ENCODE measurements around the gene PGLYRP2.

PGLYRP2 gene

DNA sequence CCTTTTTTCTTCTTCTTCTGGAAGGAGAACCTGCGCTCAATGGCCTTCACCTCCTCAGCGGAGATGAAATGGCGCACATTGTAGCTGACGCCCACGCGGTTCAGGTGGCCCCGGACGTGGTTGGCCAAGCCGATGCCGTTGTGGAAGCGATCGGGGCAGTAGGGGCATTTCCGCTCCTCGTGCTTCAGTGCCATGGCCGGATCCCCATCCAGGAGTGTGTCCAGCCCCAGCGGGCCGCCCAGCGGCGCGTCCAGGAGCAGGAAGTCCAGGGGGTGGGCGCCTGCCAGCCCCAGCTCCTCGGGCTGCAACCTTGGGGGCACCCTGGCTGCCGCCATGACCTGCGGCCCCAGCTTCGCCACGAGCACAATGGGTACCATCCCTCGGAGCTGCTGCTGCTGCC lies 40.7 kb downstream of the PGLYRP2 start:
- no peak for DNase-seq

DNA sequence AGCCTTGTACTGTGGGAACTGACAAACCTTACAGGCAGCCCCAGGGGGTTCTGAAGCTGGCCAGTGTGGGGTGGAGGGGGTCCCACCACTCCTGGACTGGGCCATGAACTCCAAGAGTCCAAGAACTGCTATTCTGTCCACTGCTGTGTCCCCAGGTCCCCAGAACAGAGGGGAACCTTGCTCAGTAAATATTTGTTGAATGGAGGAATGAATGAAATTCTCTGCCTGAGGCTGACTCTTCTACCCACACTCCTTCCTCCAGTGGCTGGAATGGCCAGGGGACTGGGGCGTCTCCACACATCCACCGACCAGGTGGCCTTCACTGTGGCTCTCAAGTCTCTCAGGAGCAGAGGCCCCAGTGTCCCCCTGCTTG lies 41.2 kb downstream of the PGLYRP2 start:
- DNase-seq: no peak

DNA sequence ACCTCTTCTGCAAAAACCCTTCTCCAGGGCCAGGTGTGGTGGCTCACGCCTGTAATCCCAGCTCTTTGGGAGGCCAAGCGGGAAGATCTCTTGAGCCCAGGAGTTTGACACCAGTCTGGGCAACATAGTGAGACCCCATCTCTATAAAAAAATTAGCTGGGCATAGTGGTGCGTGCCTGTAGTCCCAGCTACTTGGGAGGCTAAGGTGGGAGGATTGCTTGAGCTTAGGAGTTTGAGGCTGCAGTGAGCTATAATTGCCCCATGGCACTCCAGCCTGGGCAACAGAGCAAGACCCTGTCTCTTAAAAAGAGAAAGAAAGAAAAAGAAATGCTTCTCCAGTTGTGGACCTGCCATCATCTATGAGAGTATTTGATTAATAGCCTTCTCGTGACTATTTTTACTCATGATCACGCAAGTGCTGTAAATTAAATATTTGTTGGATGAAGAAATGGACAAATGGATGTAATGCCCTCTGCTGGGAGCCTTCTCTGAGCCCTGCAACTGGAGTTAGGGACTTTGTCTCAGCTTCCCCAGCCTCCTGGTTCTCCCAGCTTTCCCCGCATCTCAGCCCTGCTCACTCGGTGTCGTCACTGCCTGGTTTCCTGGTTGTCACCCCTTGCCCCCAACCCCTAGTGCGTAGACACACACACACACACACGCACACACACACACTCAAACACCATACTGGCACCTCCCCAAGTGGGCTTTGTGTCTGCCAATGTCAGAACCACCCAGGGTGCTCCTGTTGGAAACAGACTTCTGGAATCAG lies 41.8 kb downstream of the PGLYRP2 start:
- DNase-seq: no peak

DNA sequence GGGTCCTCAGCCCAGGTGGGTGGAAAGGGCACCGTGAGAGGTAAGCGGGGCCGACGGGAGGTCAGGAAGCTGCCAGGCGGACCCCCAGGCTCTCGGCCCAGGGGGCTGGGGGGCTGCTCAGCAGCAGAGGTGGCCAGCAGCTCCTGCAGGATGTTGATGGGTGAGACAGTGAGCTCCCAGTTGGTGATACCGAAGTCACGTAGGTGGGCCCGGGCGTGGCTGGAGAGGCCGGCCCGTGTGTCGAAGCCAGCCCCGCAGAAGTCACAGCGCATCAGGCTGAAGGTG lies 42.5 kb downstream of the PGLYRP2 start:
- DNase-seq: no peak

DNA sequence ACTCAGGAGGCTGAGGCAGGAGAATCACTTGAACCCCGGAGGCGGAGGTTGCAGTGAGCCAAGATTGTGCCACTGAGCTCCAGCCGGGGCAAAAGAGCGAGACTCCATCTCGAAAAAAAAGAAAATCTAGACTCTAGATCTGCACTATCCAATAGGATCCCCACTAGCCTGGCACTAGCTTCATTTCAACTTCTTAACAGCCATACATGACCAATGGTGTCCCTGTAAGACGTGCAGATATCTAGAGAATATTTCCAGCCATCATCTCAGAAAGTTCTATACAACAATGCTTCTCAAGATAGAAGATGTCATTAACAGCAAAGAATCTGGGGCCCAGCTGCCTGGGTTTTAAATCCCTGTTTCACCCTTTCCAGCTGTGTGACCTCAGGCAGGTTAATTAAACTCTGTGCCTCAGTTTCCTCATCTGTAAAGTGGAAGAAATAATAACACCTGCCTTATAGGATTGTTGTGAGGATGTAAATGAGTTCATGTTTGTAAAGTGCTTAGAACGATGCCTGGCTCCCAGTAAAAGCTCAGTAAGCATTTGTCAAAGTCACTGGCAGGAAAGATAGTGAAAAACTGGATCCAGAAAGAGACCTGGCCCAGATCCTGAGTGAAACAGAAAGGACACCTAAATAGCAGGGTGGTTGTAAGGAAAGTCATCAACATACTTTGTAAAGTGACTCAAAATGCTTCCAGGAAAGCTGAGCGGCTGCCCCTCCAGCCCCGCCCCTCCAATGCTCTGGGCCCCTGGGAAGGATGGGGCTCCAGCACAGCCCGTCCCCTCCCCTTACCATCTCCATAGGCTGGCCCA lies 43.1 kb downstream of the PGLYRP2 start:
- DNase-seq: no peak

DNA sequence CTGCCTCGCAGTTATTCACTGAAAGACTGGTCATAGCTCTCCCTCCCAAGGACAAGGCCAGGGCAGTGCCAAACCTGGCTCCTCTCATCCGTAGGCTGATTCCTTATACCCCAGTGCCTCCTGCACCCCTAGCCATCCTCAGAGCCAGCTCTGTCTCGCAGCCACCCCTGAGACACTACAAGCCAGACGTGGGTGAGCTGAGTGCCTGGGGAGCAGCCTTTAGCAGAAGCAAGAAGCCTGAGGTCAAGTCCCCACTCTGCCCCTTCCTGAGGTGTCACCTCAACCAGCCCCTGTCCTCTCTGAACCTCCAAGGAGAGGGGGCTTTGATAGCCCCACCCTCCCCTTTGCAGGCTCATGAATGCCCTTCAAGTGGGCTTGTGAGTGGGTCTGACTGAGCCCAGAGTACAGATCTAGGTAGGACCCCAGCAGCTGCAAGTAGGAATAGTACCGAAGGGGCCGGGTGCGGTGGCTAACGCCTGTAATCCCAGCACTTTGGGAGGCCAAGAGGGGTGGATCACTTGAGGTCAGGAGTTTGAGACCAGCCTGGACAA lies 45.7 kb downstream of the PGLYRP2 start:
- DNase-seq: no peak

DNA sequence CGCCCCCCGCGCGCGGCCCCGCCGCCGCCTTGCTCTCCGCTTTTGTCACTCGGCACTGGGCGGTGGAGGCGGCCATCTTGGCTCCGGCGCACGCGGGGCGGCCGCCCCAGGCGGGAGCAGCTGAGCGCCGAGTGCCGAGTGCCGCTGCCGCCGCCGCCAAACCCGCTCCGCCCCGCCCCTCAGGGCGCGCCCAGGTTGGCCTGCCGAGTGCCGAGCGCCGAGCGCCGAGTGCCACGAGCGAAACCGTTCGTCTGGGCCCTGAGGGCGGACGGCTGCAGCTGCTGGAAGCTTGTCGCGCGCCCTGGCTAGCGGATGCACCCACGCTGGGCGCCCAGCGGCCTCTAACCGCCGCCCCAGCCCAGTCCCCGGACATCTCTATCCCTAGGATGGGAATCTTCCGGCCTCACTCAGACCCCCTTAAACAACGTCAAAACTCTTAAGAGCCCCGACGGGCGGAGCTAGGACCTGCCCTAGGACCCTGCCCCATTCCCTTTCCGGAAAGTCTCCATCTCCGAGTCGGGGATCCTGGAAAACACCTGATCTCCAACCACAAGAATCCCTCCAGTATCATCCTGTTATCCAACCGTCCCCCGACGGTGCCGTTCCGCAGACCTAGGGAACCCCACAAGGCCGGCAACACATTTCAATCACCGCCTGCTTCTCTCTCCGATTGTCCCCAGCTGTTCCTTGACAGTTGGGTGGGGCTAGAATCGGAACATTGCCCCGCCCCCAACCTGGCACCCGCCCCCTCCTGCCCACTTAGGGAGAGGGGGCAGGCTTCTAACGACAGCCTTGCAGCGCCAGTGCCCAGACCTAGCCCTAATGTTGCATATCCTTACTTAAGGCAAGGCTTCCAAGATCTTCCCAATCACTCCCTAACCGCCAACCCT lies 46.4 kb downstream of the PGLYRP2 start:
- DNase-seq: no peak

DNA sequence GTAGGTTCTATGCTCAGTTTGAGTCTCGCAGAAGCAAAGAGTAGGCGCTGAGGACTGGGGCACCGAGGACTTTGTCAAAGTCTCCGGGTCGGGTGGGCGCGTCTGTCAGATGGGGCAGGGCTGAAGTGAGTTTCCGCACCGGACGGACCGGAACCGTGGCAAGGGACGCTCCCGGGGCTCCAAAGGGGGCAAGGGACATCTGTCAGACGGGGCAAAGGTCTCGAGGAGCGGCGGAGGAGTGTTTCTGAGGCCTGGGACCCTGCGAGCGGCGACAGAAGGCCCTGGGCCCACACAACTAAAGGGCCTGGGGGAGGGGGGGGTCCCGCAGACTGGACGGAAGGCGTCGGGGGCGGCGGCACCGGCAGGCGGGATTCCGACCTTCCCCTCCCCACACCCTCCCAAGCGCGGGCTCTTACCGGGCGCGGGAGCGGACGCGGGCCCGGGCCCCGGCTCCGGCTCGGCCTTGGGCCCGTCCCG lies 47.2 kb downstream of the PGLYRP2 start:
- DNase-seq: no peak

DNA sequence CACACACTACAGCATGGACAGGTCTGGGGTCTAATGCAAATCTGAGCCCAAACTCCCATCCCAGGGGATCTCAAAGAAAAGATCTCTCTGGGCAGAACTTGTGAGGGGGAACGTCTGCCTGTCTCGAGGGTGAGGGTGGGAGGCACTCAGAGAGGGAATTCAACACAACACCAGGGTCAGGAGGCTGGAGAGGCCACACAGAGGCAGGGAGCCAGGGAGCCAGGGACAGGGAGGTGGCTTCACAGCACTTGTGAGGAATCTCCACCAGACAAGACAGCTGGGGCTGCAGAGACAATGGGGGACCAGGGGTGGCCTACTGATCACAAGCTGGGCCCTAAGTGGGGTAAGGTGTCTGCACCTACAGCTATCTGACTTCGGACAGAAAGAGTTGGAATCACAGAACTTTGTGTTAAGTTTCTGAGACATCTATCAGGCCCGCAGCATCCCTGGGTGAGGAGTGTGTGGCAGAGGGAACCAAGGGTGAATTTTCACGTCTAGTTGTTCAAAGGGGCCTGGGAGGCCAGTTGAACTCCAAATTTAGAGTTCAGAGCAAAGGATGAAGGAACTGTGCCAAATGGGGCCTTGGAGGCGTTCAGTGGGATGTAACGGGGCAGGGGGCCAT lies 47.8 kb downstream of the PGLYRP2 start:
- no peak for DNase-seq

DNA sequence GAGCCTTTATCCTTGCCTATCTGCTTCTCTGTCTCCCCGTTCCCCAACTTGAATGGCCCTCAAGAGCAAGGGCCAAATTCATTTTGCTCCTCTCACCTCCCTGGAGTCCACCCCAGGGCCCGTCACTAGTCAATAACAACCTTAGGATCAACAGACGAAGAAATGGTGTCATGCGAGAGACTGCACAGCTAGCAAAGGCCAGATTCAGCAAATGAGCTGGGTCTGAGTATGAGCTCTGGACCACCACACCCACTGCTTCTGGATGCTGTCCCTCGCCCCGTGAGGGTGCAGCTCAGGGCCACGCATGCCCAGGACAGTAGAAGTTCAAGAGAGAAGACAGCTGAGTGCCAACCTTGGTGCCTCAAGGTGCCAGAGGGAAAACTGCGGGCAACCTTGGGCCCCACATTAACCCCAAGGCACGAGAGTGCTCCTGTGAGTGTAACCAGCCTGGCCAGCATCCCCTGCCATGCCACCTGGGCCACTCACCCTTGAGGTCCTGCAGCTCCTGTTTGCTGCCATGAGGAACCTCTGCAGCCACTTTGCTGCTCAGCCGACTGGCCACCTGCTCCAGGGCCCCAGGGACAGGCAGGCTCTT lies 48.7 kb downstream of the PGLYRP2 start:
- DNase-seq: no peak

DNA sequence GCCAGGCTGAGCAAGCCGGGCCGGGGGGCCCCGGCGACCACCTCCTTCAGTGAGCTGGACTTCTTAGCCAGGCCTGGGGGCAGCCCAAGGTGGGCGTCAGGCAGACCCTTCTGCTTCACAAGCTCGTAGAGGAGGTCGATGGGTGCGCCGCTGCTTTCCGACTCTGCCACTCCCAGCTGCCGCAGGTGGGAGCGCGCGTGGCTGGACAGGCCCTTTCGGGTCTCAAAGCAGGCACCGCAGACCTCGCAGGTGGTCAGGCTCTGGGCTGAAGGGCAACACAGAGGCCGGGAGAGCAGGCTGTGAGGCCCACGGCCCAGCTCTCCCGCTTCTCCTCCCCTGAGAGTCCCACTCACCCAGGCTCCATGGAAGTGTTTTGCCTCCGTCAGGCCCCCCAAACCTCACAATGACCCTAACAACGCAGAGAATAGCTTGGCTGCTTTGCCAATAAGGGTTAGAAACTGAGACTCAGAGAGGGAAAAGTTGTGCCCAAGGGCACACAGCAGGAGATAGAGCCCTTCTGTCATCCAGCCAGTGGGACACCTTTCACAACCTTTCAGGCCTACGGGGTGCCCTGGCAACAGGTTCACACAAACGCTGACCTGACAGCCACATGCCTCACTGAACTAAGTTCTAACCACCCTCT lies 49.4 kb downstream of the PGLYRP2 start:
- no peak for DNase-seq

DNA sequence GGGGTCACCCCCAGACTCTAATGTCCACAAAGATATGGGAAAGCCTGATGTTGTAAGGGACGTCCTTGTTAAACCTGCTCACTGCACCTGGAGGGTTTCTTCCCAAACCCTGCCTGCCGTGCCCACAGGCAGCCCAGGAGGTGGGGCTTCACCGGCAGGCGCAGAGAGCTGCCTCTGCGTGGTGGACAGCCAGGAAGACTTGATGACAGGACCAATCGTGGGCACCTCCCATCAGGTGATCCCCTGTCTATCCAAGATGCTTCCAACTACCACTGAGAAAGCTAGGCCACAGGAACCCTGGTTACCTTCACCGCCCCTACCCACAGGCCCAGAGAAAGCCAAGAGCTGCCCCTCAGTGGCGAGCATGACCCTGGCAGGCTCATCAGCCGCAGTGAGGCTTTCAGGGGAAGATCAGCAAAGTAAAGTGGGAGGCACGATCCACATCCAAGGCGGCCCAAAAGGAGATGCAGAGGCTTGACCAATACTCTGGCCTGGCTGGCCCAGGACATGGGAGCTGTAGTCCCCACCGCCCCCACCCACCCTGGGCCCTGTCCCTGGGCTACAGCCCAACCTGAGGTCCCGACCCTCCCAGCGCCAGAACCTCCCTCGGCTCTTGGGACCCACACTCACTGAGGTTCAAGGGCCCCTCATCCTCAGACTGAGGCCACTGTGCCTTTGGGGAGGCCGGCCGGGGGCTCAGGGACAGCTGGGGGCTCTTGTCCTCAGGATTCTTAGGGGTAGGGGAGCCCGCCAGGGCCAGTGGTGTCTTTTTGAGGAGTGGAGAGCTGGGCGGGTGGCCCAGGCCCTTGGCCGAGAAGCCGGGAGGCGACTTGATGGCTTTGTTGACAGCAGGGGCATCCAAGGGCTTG lies 50.1 kb downstream of the PGLYRP2 start:
- DNase-seq: no peak

DNA sequence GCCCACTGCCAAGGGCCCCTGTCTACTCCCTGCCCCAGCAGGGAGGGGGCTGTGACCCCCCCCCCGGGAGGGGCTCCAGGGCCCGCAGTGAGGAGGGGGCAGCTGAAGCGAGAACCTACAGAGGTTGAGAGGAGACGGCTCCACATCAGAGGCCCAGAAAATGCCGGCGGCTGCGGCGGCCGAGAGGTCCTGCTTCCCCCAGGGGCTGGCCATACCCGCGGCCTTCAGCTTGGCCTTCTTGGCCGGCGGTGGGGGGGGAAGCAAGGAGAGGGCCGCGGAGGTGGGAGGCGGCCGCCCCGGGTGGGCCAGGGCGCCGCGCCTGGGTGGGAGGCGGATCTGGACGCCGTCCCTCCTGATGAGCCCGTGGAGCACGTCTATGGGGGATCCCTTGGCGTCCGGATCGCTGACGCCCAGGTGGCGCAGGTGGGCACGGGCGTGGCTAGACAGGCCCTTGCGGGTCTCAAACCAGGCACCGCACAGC lies 51.3 kb downstream of the PGLYRP2 start:
- DNase-seq: no peak

DNA sequence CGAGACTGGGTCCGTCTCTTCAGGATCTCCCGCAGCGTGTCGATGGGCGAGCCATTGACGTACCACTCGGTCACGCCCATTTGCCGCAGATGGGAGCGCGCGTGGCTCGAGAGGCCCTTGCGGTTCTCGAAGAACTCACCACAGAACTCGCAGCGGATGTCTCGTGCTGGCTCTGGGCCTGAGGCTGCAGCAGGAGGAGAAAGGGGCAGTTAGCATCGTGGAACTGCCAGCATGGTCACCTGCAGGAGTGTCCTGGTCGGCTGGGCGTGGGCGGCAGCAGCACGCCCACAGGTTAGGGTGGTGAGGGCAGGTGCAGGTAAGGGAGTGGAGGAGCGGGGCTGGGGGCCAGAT lies 52.0 kb downstream of the PGLYRP2 start:
- no peak for DNase-seq

DNA sequence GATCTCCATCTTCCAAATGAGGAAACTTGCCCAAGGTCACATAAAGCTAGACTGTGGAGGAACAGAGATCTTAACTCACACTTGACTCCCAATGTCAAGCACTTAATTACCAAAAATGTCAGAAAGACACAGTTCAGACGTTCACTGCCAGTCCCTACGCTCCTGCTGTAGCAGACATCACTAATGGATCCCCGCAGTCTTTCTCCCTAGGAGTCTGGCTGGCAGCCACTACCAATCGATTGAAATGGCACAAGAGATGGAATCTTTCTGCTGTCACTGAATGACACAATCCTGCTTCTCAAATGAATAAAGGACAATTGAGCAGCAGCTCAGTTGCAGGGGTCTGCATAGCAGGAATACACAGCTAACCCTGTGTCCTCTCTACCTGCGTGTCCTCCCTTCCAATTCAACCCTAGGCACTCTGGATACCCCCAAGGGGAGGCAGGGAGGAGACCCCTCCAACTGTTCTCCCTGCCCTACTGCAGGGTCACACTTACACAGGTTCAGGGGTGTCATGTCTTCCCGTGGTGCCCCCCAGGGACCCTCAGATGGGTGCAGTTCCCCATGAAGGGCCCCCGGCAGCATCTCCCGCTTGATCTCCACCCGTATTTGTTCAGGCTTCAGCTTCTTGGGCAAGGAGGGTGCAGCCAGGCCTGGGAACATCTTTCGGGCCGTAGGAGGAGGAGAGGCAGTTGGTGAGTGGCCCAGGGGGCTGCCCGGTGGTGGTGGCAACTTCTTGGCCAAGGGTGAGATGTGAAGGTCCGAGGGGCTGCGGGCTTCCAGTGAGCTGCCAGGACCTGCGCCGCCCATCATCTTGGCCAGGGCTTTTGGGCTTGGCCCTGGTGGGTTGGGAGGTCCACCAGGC lies 52.6 kb downstream of the PGLYRP2 start:
- no peak for DNase-seq

DNA sequence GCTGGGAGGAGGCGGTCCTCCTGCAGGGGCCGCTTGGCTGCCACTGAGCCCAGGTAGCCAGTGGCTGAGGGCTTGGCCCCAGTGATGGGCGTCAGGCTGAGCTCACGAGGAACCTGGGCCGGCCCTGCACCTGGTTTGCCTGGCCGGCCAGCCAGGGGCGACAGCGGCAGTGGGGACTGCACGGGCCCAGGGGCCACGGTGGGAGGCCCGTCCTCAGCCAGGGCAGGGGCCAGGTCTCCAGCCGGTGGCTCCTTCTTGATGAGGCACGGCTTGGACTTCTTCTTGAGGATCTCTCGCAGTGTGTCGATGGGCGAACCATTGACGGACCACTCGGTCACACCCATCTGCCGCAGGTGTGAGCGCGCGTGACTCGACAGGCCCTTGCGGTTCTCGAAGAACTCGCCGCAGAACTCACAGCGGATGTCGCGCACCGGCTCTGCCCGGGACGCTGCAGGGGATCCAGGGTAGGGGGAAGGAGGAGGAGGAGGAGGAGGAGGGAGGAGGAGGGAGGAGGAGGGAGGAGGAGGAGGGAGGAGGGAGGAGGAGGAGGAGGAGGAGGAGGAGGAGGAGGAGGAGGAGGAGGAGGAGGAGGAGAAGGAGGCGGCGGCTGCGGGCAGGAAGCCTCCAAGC lies 53.9 kb downstream of the PGLYRP2 start:
- no peak for DNase-seq

DNA sequence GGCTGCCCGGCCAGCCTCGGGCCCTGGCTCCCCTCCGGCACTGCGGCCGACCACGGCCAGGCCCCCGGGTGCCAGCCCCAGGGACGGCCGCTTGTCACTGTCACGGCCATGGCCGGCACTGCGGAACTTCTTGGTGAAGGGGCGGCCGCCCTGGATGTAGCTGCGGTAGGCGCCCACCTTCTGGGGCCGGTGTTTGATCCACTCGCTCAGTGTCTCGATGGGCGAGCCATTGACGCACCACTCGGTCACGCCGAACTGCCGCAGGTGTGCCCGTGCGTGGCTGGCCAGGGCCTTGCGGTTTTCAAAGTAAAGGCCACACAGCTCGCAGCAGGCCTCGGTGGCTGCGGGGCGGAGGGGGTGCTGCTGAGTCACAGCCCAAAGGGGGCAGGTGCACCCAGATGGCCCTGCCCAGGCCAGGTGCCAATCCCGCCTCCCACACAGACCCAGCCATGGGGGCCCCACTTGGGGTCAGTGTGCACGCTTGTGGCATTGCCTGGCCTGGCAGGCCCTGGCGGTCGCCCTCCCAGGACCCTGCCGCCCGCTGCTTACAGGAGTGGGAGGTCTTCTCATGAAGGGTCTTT lies 54.5 kb downstream of the PGLYRP2 start:
- no peak for DNase-seq

DNA sequence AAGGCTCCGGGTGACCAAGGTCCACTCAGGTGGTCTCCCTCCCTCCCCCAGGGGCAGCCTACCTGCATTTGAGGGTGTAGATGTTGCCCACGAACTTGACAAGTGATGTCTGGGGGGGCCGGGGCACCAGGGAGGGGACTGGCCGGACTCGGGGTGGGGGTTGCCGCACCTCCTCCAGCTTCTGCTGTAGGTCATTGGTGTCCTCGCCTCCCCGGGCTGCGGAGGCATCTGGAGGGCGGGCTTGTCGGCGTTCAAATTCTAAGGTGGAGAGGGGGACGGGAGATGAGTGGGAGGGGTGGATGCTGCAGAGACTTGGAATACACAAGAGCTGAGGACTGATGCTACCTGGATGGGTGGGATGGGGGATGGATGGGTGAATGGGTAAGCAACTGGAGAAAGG lies 55.2 kb downstream of the PGLYRP2 start:
- DNase-seq: no peak

DNA sequence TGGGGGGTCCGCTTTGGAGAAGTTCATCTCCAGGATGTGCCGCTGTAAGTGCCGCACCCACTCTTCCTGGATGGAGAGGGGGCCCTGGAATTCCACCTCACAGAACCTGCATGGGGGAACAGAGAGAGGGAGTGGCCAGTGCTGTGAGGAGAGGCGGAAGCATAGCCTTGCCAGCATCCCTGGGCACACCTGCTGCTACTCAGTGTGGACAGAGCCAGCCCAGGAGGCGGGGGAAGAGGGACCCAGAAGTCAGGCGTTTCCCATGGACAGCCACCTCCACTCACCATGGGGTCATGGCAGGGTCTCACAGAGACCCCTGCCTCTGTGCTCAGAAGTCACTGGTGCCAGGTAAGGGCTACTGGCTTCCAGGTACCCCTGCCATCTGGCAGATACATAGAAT lies 56.2 kb downstream of the PGLYRP2 start:
- no peak for DNase-seq
